Prostate gland (tissue), 2 donors: ENCODE data around the gene PTPA.

Source experiments
- CTCF ChIP-seq, 4 experiments: fragments of 200-600 bp in 2 of 4; fragments of 450-650 bp in 2 of 4; sonication (generic) in 2 of 4; IDR thresholded peaks; 1 replicate in 3 of 4; 2 replicates in 1 of 4; pipeline ENCODE4 v1.5.1; 2016 to 2019; ENCODE audit warnings: antibody characterized with exemption in 4 of 4, mild to moderate bottlenecking in 2 of 4, moderate library complexity in 2 of 4
- POLR2A ChIP-seq: fragments of 450-650 bp; IDR thresholded peaks from one replicate; pipeline ENCODE4 v1.6.1; 2016; ENCODE audit warnings: antibody characterized with exemption, mild to moderate bottlenecking
- POLR2AphosphoS5 ChIP-seq: sonication (generic); formaldehyde crosslinking; IDR thresholded peaks from one replicate; pipeline ENCODE4 v1.6.1; 2017; ENCODE audit warnings: antibody characterized with exemption

- TF ChIP-seq CTCF (IDR thresholded peaks at IDR 0.05), result no peak
- TF ChIP-seq POLR2A, result no peak
- TF ChIP-seq POLR2AphosphoS5, result no peak
Measured at GRCh38 chr9:129182122-129182521, 70.9 kb downstream of the PTPA start.
